Neural cell (in vitro differentiated cells): Measurements from ENCODE around the gene DGKG.

ENCODE experiments used
- EP300 ChIP-seq: fragments of 450-650 bp; conservative IDR thresholded peaks from 2 replicates; pipeline ENCODE4 v1.6.1; 2014; ENCODE audit warnings: antibody characterized with exemption, mild to moderate bottlenecking, moderate library complexity; ENCODE audit not compliant: poor library complexity, severe bottlenecking
- EZH2 ChIP-seq: fragments of 200-600, 300-800 bp; shearing (Covaris generic), sonication (generic); IDR thresholded peaks from 2 replicates; pipeline ENCODE4 v1.6.1; 2014; ENCODE audit warnings: antibody characterized with exemption, low read length, borderline replicate concordance, mild to moderate bottlenecking; ENCODE audit not compliant: insufficient read depth, poor library complexity, severe bottlenecking
- TAF1 ChIP-seq: IDR thresholded peaks from 2 replicates; pipeline ENCODE4 v1.6.1; 2012; ENCODE audit warnings: low read depth
- TF ChIP-seq, protein P1 (sequence below): fragments of 450-650 bp; IDR thresholded peaks from 2 replicates; pipeline ENCODE4 v1.5.1; 2014; ENCODE audit warnings: antibody characterized with exemption, mild to moderate bottlenecking, moderate library complexity; ENCODE audit not compliant: poor library complexity, severe bottlenecking
- TF ChIP-seq, protein P2 (sequence below): IDR thresholded peaks from 2 replicates; pipeline ENCODE4 v1.6.1; 2012; ENCODE audit warnings: borderline replicate concordance

DNA sequence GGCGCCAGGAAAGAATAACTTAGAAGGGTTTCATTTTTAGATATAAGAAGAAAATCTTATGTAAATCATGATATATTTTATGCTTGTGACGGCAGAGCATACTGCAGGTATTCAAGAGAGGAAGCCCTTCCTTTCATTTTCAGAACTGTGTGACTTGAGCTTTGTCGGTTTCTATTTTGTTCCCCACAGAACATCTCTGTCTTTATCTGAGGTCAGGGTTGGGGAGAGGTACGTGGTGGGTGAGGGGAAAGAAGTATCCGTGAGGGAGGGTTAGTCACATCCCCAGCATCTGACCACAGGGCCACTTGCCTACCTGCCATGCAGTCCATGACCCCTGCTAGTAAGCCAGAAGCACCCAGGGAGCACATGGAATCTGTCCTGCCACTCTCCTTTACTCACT is 126.5 kb downstream of the DGKG start:
- TF ChIP-seq, protein P1, sequence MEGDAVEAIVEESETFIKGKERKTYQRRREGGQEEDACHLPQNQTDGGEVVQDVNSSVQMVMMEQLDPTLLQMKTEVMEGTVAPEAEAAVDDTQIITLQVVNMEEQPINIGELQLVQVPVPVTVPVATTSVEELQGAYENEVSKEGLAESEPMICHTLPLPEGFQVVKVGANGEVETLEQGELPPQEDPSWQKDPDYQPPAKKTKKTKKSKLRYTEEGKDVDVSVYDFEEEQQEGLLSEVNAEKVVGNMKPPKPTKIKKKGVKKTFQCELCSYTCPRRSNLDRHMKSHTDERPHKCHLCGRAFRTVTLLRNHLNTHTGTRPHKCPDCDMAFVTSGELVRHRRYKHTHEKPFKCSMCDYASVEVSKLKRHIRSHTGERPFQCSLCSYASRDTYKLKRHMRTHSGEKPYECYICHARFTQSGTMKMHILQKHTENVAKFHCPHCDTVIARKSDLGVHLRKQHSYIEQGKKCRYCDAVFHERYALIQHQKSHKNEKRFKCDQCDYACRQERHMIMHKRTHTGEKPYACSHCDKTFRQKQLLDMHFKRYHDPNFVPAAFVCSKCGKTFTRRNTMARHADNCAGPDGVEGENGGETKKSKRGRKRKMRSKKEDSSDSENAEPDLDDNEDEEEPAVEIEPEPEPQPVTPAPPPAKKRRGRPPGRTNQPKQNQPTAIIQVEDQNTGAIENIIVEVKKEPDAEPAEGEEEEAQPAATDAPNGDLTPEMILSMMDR: no peak
- TF ChIP-seq EZH2 (no peak), EP300 (no peak), TAF1 (no peak)
- TF ChIP-seq, protein P2, sequence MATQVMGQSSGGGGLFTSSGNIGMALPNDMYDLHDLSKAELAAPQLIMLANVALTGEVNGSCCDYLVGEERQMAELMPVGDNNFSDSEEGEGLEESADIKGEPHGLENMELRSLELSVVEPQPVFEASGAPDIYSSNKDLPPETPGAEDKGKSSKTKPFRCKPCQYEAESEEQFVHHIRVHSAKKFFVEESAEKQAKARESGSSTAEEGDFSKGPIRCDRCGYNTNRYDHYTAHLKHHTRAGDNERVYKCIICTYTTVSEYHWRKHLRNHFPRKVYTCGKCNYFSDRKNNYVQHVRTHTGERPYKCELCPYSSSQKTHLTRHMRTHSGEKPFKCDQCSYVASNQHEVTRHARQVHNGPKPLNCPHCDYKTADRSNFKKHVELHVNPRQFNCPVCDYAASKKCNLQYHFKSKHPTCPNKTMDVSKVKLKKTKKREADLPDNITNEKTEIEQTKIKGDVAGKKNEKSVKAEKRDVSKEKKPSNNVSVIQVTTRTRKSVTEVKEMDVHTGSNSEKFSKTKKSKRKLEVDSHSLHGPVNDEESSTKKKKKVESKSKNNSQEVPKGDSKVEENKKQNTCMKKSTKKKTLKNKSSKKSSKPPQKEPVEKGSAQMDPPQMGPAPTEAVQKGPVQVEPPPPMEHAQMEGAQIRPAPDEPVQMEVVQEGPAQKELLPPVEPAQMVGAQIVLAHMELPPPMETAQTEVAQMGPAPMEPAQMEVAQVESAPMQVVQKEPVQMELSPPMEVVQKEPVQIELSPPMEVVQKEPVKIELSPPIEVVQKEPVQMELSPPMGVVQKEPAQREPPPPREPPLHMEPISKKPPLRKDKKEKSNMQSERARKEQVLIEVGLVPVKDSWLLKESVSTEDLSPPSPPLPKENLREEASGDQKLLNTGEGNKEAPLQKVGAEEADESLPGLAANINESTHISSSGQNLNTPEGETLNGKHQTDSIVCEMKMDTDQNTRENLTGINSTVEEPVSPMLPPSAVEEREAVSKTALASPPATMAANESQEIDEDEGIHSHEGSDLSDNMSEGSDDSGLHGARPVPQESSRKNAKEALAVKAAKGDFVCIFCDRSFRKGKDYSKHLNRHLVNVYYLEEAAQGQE: no peak
